GM12872 (cell line): ENCODE measurements around the gene THAP2.

ENCODE experiments used
- CTCF ChIP-seq: IDR thresholded peaks from 3 replicates; pipeline ENCODE4 v1.5.1; 2011; ENCODE audit warnings: low read depth, mild to moderate bottlenecking, low read length, moderate library complexity; ENCODE audit not compliant: insufficient read depth

Gene THAP2

GRCh38 chr12:71663561-71664410 lies at the start of gene THAP2, which contains the start of gene ZFC3H1:
TSS of gene THAP2 (plus strand) at chr12:71664301. CDS start at chr12:71664510, 209 bp downstream.
TSS of gene ZFC3H1 (minus strand) at chr12:71663848. CDS start at chr12:71663610, 238 bp downstream.
- TF ChIP-seq CTCF = peak; percentile 20; the same call in 1 of the 3 replicates

- TF ChIP-seq CTCF = no peak
Observed at GRCh38 chr12:71621938-71622337, 42.2 kb upstream of the THAP2 start.

GRCh38 chr12:71625476-71625875 lies 38.6 kb upstream of the THAP2 start:
- TF ChIP-seq CTCF = no peak

- no peak for TF ChIP-seq CTCF
Observed at GRCh38 chr12:71626098-71626497, 38.0 kb upstream of the THAP2 start.

GRCh38 chr12:71626768-71627167 lies 37.3 kb upstream of the THAP2 start:
- no peak for TF ChIP-seq CTCF

- no peak for TF ChIP-seq CTCF
Observed at GRCh38 chr12:71627438-71628002, 36.6 kb upstream of the THAP2 start.

- TF ChIP-seq CTCF = peak; percentile 78
Observed at GRCh38 chr12:71636704-71637115, 27.4 kb upstream of the THAP2 start.
